Transverse colon (tissue), 3 donors: ENCODE data around the gene DTL.
"Not testable (repeated sequence)": the region's sequence is repeated elsewhere in the genome, so short reads cannot be mapped to it uniquely, and the experiment has no call there.

ENCODE experiments used
- CTCF ChIP-seq, 5 experiments: fragments of 200-600 bp in 3 of 5; fragments of 450-650 bp in 2 of 5; sonication (generic) in 3 of 5; IDR thresholded peaks; 1 replicate in 2 of 5; 2 replicates in 3 of 5; pipeline ENCODE4 v1.5.1; 2016 to 2017; ENCODE audit warnings: antibody characterized with exemption in 5 of 5, inconsistent platforms in 3 of 5, mild to moderate bottlenecking in 2 of 5, moderate library complexity in 1 of 5
- POLR2A ChIP-seq: fragments of 450-650 bp; IDR thresholded peaks from one replicate; pipeline ENCODE4 v1.6.1; 2016; ENCODE audit warnings: antibody characterized with exemption, mild to moderate bottlenecking, moderate library complexity

- TF ChIP-seq CTCF (IDR thresholded peaks at IDR 0.05); POLR2A: not testable (repeated sequence)
Measured at GRCh38 chr1:212027727-212028126, 7.8 kb upstream of the DTL start.
